NB4 (cell line): ENCODE measurements around the gene CTDNEP1.

Experiments
- CTCF ChIP-seq: IDR thresholded peaks from one replicate; pipeline ENCODE4 v1.5.1; 2012; ENCODE audit warnings: low read depth, low read length
- MAX ChIP-seq: IDR thresholded peaks from 2 replicates; pipeline ENCODE4 v1.6.1; 2011; ENCODE audit warnings: low read depth, low read length
- MYC ChIP-seq: IDR thresholded peaks from 2 replicates; pipeline ENCODE4 v1.6.1; 2011; ENCODE audit warnings: low read depth, low read length
- POLR2A ChIP-seq: IDR thresholded peaks from 2 replicates; pipeline ENCODE4 v1.6.1; 2011; ENCODE audit warnings: mild to moderate bottlenecking; ENCODE audit not compliant: insufficient read length; ENCODE audit errors: extremely low read depth

- TF ChIP-seq CTCF (no peak), POLR2A (peak; percentile 11), MAX (no peak), MYC (no peak)
Measured at GRCh38 chr17:7238420-7239090, 13.0 kb downstream of the CTDNEP1 start.
